Posterior vena cava (tissue), 2 donors: ENCODE measurements around the gene TDRD3. TPM values are rescaled to one million over a fixed set of nuclear protein-coding genes. Genes with fewer than 3 reads are reported as not detected.
"Not testable (repeated sequence)": the region's sequence is repeated elsewhere in the genome, so short reads cannot be mapped to it uniquely, and the experiment has no call there.

Experiments used
- DNase-seq: peaks from one replicate; pipeline ENCODE4 v3.0.0-alpha.2; 2020; ENCODE audit warnings: low spot score
- intact Hi-C, 2 donors: fragments of 100-400 bp; cut with DNase I; formaldehyde crosslinking; loops; one replicate each; pipeline versions ENCODE4 v1.14.1 to v1.14.2; 2022 to 2023
- long read RNA-seq, 2 donors: library from polyadenylated mRNA; unstranded; transcript quantifications; one replicate each; pipeline ENCODE4 v2.0.0, GENCODE V29; 2020 to 2021
- total RNA-seq, 2 donors: library from RNA; stranded (reverse); fragmentation: NEBNext Ultra II Directional; extraction: Animal tissue kit (Norgen Biotek cat#: 25700); gene quantifications; one replicate each; pipeline ENCODE4 v1.2.1, GENCODE V29; 2021
- donor health status: DM: yes; HTN: yes; CAD: no.
- donor health status: DM: yes; HTN: yes; CAD: no.

The TDRD3 gene
- total RNA-seq = 10 to 100 TPM; 31.9 to 32.3 TPM
- long read RNA-seq, donor 1, partial matches to known transcripts = 1 of 8 reads
- long read RNA-seq, donor 1, other reads (novel, unspliced or antisense) = 7 of 8 reads
- long read RNA-seq, donor 2, partial matches to known transcripts = 1 of 7 reads
- long read RNA-seq, donor 2, other reads (novel, unspliced or antisense) = 6 of 7 reads

DNA sequence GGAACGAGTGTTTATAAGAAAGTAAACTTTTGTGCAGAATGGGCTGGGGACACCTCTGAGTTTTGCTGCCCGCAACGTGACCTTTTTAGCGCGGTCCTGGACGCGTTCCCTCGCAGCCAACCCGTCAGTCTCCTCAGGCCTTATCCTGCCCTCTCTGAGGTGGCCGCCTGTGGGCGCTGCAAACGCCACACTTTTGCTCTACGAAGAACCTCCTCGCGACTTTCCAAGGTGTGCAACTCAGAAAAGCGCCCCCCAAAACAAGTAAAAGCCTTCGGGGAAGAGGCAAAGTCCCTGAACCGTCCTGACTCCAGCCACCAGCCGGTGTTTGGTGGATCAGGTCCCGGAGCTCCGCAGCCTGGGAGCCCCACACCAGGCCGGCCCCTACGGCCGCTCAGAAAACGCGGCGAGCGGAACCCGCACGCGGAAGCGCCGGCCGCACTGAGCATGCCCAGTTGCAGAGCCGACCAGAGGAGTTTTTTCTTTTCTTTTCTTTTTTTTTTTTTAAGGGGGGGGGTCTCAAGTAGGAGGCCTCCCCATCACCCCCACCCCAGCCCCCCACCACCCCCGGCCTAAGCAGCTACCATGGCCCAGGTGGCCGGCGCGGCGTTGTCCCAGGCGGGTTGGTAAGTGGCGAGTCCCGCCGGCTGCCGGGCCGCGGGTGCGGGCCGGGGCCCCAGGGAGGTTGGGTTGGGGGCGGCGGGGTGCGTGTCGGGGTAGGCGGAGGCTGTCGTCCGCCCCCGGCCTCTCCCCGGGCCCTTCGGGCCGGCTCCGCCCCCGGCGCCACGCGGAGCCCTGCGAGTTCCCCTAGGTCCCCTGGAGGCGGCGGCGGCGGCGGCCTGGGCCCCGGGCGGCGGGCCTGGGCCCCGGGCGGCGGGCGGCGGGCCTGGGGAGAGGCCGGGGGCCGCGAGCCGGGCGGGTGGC, at the start of gene TDRD3:
Gene TDRD3, plus strand, starts transcription at position 438 of the 921 bp plus-strand sequence. Its CDS starts 145 bp downstream, at position 583.
- peak; percentile 95 for DNase-seq
- intact Hi-C loops = no loop called here

DNA sequence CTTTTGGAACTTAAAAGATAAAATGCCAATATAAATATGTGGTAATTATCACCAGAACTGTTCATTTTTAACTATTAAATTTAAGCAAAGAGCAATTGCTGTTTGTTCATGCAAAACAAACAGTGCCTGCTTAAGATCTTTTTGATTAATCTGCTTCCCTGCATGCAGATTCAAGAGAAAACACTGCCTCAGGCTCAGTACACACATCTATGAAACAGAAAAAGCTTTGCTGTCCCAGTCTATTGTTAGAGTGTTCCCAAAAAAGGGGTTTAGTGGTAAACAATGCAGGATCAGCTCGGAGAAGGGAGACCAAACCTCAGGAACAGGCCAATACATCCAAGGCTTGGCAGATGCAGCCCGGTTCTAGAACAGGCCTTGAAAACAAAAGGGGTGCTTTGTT, 49.3 kb upstream of the TDRD3 start:
- no peak for DNase-seq
- intact Hi-C loops = no loop called here

DNA sequence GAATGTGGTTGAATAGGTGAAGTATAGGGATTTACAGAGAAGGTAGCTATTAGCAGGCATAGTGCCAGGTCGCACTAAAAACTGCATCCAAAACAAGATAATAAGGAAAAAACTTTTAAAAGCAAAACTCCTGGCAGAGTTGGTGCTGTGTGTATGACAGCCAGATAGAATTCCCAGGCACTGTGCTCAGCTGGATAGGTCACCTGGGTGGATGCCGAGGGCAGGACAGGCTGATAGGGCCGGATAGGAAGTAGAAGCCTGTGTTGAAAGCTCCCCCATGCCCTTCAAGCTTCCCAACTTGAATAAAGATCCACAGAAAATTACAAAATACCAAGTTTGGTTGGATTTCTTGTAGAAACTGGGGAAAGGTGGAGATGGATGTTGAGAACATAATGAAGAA, 48.9 kb upstream of the TDRD3 start:
- DNase-seq = no peak
- intact Hi-C loops = no loop called here

DNA sequence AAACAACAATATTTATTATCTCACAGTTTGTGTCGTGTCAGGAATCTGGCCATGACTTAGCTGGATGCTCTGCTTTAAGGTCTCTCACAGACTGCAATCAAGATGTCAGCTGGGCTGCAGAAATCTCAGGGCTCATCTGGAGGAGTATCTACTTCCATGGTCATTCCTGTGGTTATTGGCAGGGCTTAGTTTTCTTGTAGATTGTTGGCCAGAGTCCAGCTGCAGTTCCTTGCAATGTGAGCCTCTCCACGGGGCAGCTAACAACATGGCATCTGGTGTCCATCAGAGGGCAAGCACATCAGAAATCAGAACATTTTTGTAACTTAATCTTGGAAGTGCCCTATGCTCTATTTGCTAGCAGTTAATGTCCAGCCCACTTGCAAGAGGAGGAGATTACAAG, 45.7 kb upstream of the TDRD3 start:
- intact Hi-C loops = no loop called here
- DNase-seq = no peak

DNA sequence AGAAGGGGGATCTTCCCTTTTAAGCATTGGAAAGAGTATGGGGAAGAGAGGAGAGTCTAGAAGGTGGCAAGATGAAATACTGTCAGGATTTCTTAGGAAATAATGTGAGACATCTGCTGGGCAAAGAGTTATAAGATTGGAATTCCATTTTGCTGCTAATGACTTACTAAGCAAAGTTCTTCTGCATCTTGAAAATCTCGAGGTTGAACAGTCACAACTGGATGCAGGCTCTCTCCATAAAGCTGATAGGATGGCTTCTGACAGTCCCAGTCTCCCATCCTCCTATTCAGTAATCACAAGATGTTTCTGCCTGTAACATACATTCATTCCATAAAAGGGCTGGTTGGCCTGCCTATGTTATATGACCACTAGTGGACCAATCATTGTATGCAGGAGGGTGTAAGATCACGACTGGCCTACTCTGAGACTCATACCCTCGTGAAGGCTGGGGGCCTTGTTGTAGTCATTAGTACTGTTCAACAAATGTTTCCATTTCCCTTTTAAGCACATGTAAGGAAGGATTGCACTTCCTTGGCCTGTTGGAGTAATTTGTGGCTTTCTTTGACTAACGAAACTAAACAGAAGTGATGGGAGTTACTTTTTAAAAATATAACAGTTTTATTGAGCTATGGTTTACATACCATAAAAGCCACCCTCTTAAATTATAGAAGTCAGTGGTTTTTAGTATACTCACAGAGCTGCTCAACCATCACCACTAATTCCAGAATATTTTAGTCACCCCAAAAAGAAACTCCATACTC, 45.0 kb upstream of the TDRD3 start:
- no peak for DNase-seq
- intact Hi-C loops = no loop called here

DNA sequence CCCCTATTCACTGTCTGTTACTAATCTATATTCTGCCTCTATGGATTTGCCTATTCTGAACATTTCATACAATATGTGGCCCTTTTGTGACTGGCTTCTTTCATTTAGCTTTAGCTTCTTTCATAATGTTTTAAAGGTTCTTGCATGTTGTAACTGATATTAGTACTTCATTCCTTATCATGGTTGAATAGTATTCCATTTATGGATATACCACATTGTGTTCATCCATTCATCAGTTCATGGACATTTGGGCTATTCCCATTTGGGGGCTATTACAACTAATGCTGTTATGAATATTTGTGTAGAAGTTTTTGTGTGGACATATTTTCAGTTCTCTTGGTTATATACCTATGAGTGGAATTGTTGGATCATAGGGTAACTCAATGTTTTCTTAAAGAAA, 44.4 kb upstream of the TDRD3 start:
- intact Hi-C loops = no loop called here
- no peak for DNase-seq

DNA sequence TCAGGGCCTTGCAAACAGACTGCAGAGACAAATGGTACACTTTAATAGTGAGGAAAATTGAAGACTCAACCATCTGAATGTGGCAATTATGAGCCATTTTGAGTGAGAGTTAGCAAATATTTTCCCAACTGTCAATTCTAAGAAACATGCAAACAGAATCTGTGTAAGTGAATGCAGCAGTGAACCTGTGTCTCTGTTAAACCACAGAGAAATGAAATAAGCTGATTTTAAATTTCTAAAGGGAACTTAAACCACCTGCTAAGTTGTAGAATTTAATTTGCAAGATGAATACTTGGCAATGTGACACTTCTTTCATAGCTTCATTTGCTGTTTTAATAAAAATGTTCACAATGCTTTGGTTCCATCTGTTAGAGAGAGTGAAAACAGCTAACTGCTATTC, 42.0 kb upstream of the TDRD3 start:
- DNase-seq = no peak
- intact Hi-C loops = no loop called here

DNA sequence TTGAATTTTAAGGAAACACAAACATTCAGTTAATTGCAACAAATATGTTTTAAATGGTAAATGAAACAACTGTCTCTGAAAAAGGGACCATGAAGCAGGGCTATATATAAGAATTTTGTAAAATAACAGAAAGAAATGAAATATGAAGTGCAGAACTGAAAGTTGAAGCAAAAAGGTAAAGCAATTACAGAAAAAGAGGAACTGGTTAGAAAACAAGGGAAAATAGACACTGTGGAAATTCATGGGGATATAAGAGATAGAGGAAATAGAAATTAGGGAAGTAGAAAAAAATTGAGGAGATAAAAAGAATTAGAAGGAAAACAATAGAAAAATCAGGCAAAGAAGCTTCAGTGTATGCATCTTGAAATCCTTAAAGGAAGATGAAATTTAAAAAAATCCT, 40.0 kb upstream of the TDRD3 start:
- DNase-seq = no peak
- intact Hi-C loops = no loop called here

DNA sequence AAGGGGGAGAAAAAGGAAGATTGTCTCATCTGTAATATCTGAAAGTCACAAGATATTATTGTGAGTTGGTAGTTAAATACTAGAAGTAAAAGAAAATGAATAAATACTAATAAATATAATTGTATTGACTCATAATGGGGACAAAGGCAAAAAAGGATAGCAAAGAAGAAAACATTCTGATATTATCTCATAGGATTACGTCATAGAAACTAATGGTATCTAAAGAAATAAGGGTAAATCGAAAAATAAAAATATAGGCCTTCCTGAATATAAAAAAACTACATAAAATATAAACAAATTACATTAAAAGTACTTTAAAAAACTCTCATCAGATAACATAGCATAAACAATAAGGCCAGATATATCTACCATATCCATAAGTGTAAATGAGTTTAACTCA, 38.6 kb upstream of the TDRD3 start:
- no peak for DNase-seq
- intact Hi-C loops = no loop called here

DNA sequence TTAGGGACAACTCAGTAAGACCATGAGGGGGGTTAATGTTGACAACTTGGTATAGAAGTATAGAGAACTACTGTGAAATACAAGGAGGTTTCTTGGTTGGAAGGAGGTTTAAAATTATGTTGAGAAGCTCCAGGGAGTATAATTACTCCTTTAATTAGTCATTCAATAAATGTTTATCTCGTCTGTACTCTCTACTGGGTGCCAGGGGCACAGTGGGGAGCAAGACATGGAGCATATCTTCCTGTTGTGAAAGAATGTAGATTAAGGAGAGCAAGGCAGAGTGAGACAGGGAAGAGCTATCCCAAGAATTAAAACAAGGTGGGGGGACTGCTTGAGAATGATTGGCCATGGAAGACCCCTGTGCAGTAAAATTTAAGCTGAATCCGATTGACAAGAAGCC, 33.7 kb upstream of the TDRD3 start:
- intact Hi-C loops = no loop called here
- DNase-seq = no peak

DNA sequence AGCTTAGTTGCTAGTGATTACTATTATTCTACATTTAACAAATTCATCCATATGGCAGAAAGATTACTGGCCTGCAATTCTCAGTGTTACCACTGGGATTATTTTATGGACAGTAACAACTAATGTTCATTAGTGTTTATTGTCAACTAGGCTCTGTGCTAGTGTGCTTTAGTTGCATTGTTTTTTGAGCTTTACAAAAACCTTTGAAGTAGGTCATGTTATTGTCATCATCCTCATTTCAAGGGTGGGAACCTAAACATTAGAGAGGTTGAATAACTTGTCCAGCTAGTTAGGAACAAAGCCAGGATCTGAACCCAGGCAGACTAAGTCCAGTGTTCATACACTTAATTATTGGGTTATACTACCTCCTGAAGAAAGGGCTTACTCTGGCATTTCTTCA, 27.8 kb upstream of the TDRD3 start:
- intact Hi-C loops = no loop called here
- DNase-seq = no peak

DNA sequence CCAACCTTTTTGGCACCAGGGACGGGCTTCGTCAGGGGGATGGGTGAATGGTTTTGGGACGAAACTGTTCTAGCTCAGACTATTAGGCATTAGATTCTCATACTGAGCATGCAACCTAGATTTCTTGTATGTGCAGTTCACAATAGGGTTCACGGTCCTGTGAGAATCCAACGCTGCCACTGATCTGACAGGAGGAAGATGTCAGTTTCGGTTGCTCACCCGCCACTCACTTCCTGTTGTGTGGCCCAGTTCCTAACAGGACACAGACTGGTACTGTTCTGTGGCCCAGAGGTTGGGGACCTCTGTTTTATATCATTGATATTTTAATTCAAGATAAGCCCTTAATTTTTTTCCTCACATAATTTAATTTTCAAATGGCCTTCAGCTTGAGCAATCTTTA, 26.7 kb upstream of the TDRD3 start:
- no peak for DNase-seq
- intact Hi-C loops = no loop called here

DNA sequence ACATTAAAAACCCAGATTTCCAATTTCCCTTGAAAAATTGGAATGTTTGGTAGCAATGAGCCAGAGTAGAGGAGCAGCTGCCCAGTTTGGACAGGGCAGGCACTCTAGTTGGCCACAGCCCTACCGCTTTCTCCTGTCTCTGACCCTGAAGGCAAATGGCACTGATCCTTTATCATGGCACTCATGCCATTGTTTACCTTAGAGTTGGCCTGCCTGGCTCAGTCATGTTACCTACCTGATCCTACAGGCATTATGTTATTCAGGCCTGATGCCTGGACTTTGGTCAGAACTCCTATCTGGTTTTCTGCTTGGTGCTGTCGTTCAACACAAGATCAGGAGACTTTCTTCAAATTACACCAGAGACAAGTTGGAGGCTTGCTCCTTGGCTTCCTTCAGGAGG, 24.9 kb upstream of the TDRD3 start:
- intact Hi-C loops = no loop called here
- DNase-seq = no peak

DNA sequence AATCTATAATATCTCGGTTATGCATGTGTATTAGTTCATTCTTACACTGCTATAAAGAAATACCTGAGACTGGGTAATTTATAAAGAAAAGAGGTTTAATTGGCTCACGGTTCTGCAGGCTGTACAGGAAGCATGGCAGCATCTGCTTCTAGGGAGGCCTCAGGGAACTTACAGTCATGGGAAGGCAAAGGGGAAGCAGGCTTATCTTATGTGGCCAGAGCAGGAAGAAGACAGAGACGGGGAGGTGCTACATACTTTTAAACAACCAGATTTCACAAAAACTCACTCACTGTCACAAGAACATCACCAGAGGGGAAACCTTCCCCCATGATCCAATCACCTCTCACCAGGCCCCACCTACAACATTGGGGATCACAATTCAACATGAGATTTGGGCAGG, 17.7 kb upstream of the TDRD3 start:
- DNase-seq, intact Hi-C loops: not testable (repeated sequence)

DNA sequence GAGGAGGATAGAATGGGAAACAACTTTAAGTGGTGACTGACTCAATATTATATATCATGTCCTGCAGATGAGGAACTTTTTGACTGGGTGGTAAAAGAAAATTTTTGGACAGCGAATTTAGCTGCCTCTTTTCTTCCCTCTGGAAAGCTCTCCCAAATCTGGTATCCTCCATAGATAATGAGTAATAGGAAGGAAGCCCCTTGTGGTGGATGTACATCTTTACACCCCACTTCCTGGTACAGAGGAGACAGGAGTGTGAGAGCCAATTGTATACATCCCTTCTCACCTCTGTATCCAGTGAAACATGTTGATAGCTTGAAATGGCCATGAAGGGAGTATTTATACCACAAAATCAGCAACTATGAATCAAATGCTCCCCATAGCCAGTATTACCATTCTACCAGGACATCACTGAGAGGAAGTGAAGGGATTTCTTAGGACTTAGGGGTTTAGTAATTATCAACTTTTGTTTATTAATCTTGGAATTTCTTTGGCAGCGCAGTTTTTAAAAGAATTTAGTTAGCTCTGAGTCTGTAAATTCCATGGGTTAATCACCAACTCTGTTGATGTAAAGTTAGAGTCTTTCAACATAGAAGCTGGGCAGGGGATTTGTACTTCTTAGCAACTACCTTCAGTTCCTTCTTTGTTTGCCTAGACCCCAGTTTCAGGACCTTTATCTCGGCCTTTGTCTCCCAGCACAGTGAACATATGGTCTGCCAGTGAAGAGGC, 17.0 kb upstream of the TDRD3 start:
- no peak for DNase-seq
- intact Hi-C loops = no loop called here

DNA sequence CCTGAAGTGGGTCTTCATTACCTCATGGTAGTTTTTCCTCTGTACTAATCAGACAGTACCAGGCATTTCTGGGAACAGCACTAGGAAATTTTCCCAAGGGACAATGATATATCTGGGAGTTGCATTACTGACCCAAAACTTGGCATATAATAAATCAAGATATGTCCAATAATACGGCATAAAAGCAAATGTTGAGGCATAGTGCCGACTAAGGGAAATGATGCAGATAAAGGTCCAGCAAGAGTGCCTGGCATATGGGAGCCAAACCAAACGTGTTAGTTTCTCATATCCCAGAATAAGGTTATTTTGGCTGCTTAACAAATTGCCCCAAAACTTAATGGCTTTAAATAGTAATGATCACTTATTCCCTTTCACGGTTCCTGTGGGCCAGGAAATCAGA, 12.1 kb upstream of the TDRD3 start:
- intact Hi-C loops = no loop called here
- no peak for DNase-seq

DNA sequence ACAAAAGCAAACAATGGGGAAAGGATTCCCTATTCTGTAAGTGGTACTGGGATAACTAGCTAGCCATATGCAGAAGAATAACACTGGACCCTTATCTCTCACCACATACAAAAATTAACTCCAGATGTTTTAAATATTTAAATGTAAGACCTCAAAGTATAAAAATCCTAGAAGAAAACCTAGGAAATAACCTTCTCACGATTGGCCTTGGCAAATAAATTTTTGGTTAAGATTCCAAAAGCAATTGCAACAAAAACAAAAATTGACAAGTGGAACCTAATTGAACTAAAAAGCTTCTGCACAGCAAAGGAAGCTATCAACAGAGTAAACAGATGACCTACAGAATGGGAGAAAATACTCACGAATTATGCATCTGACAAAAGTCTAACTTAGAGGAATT, 10.8 kb upstream of the TDRD3 start:
- intact Hi-C loops = no loop called here

DNA sequence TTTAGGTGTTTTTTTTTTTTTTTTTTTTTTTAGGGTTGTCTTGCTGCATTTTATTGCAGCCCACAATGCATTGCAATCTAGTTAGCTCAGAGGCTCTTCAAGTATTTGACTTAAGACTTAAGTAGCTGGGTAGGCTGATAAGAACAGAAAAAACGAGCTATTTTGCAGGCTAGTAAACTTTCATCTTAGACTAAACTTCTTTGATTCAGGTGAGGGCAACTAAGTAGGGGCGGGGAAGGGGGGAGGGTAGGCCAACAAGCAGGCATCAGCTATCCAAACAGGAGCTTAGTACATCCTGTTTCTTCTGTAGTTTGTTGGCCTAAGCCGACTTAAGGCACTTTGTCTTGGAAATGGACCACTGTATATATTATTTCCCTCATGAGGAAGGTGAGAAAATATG, 4.9 kb upstream of the TDRD3 start:
- no peak for DNase-seq
- intact Hi-C loops = no loop called here

More for the DNA sequence above, 10.8 kb upstream of the TDRD3 start:
- no peak for DNase-seq

DNA sequence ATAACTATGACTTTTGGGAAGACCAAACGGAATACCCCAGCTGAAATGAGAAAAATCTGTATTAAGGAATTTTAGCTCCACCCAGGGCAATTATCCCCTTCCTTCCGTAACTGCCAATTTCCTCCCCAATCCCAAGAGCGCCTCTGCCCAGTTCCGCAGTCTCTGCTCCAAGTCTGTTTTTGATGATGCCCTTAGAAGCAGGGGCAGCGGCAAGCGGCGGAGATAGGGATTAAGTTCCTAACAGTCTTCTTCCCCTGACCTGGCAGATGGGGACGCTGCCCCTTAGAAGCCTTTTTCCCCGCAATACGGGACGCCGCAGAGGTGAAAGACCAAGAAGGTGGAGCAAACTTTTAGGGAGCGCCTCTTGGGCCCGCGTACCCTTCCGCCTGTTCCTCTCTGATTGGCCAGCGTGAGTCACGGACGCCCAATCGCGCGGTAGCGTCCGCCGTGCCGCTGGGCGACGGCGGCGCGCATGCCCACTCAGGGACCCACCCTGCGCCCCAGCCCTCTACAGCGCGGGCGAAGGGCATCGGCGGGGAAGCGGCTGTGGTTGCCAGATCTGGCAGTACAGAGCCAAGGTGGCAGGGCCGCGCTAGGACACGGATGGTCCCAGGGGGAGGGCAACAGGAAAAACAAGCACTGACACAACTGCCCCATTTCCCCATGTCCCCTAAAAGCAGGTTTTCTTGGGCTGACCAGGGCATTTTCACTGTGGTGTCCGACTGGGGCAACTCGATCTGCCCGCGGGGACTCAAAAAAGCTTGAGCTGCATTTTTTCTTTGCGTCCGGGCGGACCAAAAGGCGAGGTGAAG, 843 bp upstream of the TDRD3 start:
- DNase-seq = peak; percentile 97
- intact Hi-C loops = no loop called here
